Right lung (tissue), 5 donors: ENCODE data around the gene PSMA5. TPM values are rescaled to one million over a fixed set of nuclear protein-coding genes. Genes with fewer than 3 reads are reported as not detected.
"Not testable (repeated sequence)": the region's sequence is repeated elsewhere in the genome, so short reads cannot be mapped to it uniquely, and the experiment has no call there.

Source experiments
- DNase-seq, 2 donors: peaks; one replicate each; pipeline ENCODE4 v3.0.0-alpha.2; 2013
- polyA plus RNA-seq, 5 donors: library from polyadenylated mRNA; unstranded; fragments of 120-200 nt; gene quantifications; one replicate each; pipeline versions ENCODE4 v1.2.1 to v1.2.3, GENCODE V29; 2013; ENCODE audit warnings: inconsistent platforms in 1 of 5, low replicate concordance in 1 of 5; ENCODE audit not compliant: insufficient read length in 5 of 5, insufficient read depth in 1 of 5

PSMA5 gene
- polyA plus RNA-seq, 5 donors = 74.2 to 99.6 (median 89.2) TPM

DNA sequence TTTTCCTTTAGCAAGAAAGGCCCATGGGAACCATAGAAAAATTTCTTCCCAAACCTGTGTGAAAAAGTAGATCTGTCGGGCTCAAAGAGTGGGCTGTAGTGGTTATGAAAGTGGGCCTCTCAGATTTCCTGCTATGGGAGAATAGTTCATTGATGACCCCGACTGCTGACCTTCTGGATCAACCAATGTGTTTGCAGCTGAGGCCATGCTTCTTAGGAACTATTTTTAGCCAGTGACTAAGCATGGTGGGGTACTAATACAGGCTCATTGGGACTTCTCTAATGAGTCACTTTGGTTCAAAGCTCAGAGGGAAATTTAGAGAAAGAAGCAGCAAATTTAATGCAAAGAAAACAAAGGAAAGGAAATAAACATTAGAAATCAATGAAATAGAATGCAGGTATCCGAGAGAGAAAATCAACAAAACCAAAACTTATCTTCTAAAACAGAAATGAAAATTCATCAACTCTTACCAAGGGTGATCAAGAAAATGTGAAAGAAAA lies 12.6 kb upstream of the PSMA5 start:
- no peak for DNase-seq

DNA sequence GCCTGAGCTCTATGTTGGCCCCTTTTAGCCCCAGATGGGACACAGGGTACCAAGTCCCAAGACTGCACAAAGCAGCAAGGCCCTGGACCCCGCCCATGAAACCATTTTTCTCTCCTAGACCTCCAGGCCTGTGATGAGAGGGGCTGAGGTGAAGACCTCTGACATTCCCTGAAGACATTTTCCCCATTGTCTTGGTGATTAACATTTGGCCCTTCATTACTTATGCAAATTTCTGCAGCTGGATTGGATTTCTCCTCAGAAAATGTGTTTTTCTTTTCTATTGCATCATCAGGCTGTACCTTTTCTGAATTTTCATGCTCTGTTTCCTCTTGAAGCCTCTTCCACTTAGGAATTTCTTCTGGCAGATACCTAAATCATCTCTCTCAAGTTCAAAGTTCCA lies 8.2 kb upstream of the PSMA5 start:
- no peak for DNase-seq

DNA sequence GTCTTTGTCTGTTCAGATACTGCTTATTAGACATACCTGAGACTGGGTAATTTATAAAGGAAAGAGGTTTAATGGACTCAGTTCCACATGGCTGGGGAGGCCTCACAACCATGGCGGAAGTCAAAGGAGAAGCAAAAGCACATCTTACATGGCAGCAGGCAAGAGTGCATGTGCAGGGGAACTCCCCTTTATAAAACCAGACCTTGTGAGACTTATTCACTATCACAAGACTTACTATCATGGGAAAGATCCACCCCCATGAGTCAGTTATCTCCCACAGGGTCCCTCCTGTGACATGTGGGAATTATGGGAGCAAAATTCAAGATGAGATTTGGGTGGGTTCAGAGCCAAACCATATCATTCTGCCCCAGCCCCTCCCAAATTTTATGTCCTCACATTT lies 7.1 kb upstream of the PSMA5 start:
- no peak for DNase-seq

DNA sequence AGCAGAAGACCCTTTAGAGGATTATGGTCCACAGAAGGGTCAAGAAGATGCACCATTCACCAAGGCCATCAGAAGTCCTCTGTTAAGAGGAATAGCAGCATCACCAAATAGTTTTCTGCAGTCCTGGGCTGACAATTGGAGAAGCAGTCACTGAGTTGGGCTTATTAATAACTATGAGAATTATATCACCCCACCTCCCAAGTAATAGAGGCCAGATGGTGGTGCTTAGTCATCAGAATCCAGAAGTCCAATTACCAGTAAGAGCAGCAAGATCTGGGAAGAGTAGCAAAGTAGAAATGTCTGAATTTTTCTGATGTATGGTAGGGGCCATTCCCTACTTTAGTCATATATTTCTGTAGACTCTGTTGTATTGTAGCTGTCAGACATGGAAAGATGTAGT lies 6.1 kb upstream of the PSMA5 start:
- no peak for DNase-seq

DNA sequence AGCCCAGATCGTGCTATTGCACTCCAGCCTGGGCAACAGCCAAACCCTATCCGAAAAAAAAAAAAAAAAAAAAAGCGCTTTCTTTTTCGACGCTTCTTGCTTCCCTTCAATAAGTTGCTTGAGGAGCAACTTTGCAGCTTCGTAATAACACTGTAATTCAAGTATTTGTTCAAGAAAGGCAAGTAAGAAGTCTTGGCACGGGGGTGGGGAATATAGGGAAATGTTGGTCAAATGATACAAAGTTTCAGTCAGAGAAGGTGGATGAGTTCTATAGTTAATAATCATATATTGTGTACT lies 871 bp upstream of the PSMA5 start:
- DNase-seq = peak in 1 of 2 donors; percentile 7

DNA sequence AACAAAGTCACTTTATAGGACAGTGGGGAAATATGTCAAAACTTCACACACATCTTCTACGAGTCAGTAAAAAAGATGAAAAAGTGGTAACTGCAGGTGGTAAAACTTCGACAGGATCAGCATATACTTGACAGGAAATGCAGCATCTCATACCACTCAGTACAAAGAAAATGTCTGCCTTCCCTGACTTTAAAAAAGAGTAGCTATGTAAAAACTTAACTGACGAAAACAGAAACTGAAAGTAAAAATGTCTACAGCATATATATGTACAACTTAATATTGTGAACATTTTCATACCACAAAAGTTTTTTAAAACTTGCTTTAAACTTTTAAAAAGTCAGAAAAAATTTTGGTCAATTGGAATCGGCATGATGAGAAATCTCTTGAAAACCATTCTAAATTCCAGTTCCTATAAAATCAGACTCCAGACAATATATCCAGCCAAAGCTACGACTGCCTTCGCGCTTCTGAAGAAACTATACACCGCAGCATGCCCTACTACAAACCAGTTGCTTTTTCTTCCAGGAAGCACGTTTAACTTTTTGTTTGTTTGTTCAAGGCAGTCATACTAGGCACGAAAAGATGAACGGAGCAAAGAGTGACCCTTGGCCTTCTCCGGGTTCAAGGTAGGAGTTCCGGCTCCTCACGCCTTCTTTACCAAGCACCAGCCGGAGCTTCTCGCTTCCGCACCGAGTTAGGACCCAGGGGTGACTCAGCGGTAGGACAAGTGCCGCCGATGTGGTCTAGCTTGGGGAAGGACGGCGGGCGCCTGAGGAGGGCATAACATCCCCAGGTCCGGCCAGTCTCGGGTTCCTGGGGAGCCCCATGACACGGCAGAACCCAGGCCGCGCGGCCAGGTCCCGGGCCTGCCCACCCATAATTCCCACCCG lies 612 bp downstream of the PSMA5 start:
- peak in 1 of 2 donors; percentile 30 for DNase-seq

DNA sequence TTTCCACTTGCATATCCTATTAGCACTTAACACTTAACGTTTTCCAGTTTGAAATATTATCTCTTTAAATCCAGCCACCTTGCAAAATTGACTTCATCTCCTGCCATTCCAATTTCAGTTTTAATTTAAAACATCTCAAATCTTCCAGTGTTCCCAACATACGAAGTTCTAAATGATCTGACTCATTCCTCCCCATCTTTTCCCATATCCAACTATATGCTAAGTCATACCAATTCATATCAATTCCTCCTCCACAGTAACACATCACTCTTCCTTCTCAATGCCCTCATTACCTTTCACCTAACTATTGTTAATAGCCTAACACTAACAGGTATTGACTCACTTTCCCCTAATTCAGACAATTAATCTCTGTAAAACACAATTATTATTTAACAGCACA lies 2.8 kb downstream of the PSMA5 start:
- DNase-seq = no peak

DNA sequence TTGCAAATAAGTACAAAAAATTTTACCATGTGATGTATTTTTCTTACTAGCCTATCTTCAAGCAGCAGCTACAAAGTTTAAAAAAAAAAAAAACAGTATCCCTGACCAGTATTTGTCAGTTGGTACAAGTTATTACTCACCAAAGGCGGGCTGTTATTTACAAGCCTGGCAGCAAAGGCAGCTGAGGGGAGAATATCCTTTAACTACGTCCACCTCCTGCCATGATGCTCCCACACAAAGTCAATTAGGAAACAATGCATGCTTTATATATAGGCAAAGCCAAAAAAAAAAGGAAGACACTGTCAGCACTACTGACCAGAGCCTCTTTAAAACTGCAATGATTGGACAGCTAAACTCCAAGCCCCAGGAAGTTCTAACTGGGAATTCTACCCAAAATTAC lies 13.7 kb downstream of the PSMA5 start:
- DNase-seq = no peak

DNA sequence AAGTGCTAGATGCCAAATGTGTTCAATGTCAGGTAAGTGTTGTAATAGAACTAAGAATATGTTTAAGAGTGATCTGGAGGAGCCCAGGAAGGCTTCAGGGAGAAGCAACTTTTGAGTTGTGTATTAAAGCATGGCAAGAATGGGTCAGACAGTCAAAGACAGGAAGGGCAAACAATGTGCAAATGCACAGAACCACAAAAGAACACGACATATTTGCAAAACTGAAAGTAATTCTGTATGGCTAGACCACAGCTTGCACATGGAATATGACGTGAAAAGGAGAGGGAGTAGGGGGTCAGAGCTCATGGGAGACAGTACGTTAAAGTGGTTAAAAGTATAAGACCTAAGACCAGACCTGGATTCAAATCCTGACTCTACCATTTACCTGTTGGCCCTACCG lies 21.4 kb downstream of the PSMA5 start:
- no peak for DNase-seq

DNA sequence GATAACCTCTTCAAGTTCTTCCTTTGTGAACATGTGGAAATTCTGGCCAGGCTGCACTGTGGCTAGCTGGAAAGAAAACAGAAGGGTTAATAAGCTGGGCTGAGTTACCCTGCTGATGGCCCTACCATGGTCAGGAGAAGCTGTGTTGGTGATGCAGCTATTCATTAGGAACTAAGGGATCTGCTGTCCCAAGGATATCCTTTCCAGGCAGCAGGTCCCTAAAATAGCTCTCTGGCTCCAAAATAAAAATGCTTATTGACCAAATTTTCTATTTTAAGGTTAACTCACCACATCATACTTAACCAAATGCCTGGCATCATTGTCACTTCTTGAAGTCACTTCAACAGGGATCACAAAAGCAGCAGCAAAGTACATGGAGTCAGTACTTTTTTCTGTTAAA lies 24.2 kb downstream of the PSMA5 start:
- no peak for DNase-seq

DNA sequence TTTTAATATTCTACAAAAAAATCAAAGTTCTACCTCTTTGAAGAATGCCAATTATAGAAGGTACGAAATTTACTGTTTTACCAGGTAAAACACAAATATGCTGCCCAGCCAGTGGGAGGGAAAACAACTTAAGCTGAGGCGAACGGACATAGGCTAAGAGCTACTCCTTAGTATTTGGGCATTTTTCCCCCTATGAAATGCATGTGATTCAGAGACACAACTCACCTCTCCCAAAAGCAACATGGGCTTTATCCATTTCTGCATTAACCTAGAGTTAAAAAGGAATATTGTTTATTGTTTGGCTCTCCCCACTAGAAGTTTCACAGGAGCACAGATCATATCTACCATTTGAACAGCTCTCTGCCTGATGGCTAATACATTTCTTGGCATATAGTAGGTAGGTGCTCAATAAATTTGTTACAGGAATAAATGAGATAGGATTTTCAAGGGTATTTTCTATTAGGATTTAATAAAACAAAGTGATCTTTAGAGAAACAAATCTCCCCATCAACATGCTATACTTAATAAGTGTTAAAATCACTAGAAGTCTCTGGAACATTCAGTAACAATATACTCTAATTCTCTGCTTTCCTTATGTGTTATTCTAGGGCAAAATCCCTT lies 26.1 kb downstream of the PSMA5 start:
- DNase-seq = no peak

DNA sequence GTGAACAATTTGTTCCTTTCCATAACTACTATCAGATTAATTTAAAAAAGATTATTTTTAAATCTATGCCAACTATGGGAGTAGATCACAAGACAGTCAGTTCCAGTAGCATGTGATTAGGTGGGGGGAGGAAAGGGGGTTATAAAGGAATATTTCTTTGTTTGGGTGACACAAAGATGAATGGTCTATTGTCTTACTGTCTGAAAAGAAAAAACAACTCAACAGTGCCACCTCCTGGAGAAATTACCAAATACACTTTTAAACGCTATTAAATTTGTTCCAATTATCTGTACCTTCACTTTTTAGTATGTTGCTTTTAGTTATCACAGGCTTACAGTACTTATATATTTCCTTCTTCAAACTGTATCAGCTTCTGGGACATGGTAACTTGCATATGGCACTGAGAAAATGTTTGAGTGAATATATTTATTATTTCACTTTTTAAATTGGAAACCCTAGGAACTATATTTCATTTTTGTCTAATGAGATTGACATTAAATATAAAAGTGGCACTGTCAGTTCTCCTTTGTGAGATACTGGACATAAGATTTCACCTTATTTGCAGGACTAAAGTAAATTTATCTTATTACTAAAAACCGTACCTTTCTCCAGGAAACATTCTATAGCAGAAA lies 26.8 kb downstream of the PSMA5 start:
- peak in 1 of 2 donors; percentile 62 for DNase-seq

DNA sequence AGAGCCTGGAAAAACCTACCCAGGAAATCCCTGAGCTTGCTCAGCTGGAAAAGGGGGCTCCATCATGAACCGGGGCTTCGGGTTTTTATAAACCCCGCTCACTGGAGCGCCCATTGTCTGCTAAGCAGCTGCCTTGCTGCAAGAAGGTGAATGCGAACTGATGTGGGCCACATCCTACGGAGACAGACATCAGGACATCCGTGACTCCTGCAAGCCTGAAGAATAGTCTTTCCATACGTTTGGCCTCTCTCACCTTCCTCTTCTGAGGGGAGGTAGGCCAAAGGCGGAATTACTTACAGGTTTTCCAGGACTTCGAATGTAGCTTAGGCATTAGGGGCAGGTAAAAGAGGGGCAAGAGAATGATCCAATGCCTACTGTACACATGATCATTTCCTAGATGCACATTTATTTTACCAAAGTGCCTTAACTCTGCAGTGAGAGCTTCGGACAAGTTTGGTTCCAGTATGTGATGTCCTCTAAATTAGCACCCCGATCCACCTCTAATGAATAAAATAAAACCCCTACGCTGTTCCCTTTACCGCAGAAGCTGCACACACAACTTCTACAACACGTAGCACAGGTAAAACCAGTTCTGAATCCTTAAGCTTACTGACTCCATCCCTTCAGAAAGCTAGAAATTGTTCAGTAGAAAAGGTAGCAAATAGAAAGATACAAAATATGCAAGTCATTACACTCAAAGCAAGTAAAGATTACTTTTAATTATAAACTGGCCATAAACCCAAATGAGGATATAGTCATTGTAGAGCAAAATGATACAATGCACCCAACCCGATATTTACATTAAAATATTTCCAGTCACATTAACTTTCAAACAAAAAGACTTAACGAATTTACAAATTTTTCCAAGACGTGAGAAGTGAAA lies 27.7 kb downstream of the PSMA5 start:
- DNase-seq = no peak

DNA sequence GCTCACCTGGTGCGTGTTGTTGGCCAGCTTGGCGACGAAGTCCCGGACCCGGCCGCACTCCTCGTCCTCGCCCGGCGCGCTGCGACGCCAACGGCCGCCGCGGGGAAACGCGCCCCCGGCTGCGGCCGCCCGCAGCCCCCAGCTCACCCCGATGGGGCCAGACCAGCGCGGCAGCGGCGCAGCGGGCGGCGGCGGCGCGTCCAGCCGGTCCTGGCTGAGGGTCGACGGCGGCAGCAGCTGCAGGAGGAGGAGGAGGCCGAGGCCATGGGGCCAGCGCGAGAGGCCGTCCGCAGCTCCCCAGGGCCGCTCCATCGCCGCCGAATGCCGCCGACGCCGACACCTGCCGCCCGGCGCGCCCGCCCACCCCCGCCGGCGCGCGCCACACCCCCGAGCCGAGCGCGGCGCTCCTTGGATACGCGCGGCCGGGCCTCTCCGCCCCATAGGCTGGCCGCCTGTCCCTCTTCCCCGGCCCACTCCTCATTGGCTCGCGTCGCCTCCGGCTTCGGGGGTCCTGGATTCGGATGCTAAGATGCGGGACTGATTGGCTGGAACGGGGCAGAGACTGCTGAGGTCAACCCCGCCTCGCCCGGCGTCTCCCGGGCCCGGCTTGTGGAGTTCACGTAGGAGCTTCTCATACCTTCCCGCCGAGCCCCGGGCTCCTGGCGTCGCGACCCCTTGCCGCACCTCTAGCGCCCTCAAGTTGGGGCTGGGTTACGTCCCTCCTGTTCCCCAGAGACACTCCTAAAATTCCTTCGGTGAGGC lies 28.5 kb downstream of the PSMA5 start, which contains the start of gene SORT1:
SORT1 (minus strand) TSS at position 338 of the 762 bp plus-strand sequence; CDS start at position 312, 26 bp downstream.
- peak; percentile 79 to 81 for DNase-seq

DNA sequence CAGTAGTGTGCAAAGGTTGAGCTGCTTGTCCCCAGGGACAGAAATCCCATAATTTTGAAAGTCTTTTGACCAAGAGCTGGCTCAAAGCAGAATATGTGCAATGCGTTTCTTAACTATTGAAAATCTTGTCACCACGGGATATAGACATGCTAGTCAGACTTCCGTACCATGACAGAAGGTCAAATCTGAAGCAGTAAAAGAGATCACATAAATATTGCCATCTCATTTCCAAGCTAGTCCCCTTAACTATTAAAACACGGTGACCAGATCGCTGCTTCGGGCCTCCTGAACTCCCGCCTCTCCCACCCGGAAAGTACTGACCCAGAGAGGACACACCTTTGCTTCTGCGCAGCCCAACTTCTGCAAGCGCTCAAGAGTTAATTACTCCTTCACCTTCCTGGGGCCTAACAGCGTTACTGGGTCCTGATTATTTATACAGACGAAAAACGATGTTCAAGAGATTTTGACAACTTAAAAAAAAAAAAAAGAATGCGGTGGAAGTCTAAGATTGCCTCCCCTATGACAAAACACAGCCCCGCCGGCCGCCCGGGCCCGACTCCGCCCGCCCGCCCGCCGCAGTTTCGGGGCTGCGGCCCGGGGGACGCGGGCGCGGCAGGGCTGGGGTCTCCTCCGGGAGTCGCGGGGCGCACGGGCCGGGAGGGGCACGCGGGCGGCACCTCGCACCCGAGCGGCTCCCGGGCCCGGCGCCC lies 29.2 kb downstream of the PSMA5 start:
- no peak for DNase-seq

DNA sequence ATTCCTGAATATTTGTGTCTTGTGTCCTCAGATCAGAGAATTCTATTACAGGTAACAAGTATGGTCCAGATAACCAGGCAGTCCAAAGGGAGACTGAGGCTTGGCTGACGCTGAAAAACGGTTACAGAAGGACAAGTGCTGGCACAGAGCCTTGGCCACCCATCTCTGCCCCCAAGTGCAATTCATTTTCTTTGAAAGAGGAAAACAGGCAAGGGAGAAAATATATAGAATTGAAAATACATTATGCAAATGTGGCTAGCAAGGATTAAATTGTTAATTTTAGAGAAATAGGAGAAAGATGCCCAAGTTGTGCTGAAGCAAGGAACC lies 29.8 kb downstream of the PSMA5 start:
- DNase-seq = no peak

DNA sequence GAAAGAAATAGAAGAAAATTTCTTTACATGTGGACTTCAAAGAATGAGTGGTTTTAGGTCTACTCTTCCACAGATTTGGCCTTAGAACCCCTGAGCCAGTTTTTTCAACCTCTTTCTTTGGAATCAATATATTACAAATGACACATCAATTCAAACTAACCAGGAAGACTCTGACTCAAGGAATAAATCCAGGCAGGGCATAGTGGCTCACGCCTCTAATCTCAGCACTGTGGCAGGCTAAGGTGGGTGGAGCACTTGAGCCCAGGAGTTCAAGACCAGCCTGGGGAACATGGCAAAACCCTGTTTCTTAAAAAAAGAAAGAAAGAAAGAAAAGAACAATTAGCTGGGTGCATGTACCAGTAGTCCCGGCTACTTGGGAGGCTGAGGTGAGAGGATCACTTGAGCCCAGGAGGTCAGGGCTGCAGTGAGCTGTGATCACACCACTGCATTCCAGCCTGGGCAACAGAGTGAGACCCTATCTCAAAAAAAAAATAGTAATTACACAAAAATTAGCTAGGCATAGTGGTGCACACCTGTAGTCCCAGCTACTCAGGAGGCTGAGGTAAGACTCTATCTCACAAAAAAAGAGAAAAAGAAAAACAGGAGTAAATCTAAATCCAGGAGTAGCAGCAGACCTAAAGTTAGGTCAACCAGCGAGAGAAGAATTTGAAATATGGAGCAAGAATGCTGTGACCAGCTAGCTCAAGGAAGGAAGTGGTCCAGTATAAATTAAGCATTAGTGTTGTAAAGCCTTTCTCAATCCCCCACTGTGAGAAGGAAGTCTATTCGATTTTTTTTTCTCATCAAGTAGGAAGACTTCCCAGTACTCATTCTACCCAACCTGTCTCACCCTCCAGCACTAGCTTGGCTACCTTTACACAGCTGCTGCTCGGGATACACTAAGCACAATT lies 30.4 kb downstream of the PSMA5 start:
- DNase-seq = no peak

DNA sequence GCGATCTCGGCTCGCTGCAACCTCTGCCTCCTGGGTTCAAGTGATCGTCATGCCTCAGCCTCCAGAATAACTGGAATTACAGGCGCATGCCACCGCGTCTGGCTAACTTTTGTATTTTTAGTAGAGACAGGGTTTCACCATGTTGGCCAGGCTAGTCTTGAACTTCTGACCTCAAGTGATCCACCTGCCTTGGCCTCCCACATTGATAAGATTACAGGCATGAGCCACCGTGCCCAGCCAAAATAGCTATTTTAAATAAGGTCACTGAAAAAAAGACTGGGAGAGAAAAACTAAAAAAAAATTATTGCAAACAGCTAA lies 31.0 kb downstream of the PSMA5 start:
- DNase-seq = not testable (repeated sequence)

DNA sequence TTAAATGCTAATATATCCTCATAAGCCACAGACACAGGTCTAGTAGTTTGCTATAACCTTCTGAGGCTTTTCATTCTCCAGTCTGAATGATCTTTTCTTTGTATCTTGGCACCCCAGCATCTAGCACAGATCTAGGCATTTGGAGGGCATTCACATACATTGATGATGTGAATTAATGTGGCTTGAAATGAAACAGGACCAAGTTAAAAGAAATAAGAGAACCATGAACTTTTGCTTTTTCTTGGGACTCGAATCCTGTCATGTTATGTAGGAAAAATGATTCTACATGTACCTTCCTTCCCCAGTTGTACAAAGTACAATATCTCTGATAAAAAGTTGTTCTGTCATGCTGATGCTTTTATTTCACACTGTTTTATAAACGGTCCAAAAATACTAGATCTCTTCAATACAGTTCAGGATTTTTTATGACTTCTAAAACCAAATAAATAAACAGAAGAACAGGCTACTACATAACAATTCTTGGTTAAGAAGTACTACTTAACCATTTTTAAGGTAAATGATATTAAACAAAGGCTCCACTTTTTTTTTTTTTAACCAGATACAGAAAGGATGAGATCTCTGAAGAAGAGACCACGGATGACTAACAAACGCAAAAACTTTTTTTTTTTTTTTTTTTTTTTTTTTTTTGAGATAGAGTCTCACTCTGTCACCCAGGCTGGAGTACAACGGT lies 31.5 kb downstream of the PSMA5 start:
- DNase-seq = no peak
